Ovary (tissue), 3 donors: ENCODE results near the gene FOXE1.

Experiments
- EP300 ChIP-seq: sonication (generic); formaldehyde crosslinking; IDR thresholded peaks from one replicate; pipeline ENCODE4 v1.6.1; 2017; ENCODE audit warnings: antibody characterized with exemption
- POLR2A ChIP-seq: fragments of 450-650 bp; IDR thresholded peaks from one replicate; pipeline ENCODE4 v1.6.1; 2017; ENCODE audit warnings: antibody characterized with exemption, mild to moderate bottlenecking, moderate library complexity
- TF ChIP-seq, protein P1 (sequence below), 3 donors: fragments of 450-650 bp in 2 of 3; fragments of 200-600 bp in 1 of 3; IDR thresholded peaks; one replicate each; pipeline versions ENCODE4 v1.5.1 to v1.8.0; 2016 to 2022; ENCODE audit warnings: antibody characterized with exemption in 3 of 3, mild to moderate bottlenecking in 1 of 3
- donor health status: DM: no; HTN: no; CAD: no.

GRCh38 chr9:97848215-97848479 is 4.9 kb upstream of the FOXE1 start:
- TF ChIP-seq, protein P1, sequence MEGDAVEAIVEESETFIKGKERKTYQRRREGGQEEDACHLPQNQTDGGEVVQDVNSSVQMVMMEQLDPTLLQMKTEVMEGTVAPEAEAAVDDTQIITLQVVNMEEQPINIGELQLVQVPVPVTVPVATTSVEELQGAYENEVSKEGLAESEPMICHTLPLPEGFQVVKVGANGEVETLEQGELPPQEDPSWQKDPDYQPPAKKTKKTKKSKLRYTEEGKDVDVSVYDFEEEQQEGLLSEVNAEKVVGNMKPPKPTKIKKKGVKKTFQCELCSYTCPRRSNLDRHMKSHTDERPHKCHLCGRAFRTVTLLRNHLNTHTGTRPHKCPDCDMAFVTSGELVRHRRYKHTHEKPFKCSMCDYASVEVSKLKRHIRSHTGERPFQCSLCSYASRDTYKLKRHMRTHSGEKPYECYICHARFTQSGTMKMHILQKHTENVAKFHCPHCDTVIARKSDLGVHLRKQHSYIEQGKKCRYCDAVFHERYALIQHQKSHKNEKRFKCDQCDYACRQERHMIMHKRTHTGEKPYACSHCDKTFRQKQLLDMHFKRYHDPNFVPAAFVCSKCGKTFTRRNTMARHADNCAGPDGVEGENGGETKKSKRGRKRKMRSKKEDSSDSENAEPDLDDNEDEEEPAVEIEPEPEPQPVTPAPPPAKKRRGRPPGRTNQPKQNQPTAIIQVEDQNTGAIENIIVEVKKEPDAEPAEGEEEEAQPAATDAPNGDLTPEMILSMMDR (IDR thresholded peaks at IDR 0.05) = no peak
- TF ChIP-seq POLR2A (no peak), EP300 (no peak)
